Right lobe of liver (tissue), 6 donors: ENCODE measurements around the gene RPL28. TPM values are rescaled to one million over a fixed set of nuclear protein-coding genes. Genes with fewer than 3 reads are reported as not detected.
"Not testable (repeated sequence)": the region's sequence is repeated elsewhere in the genome, so short reads cannot be mapped to it uniquely, and the experiment has no call there.

Experiments used
- ATAC-seq, 4 donors: fragments of 200-7000 bp; cut with Tn5 transposase; one replicate each; pipeline ENCODE4 v1.9.1; 2020; ENCODE audit warnings: mild to moderate bottlenecking in 4 of 4, moderate library complexity in 4 of 4
- DNase-seq, 3 donors: peaks; one replicate each; pipeline ENCODE4 v3.0.0-alpha.2; 2020
- H3K27ac ChIP-seq, 3 donors: fragments of 200-600 bp; one replicate each; pipeline ENCODE4 v1.8.0; 2022
- H3K27me3 ChIP-seq, 2 donors: fragments of 200-600 bp; one replicate each; pipeline ENCODE4 v1.8.0; 2022
- H3K36me3 ChIP-seq, 4 donors: fragments of 200-600 bp; sonication (generic) in 1 of 4; one replicate each; pipeline versions ENCODE4 v1.5.1 to v1.8.0; 2017 to 2022; ENCODE audit warnings: control low read depth in 1 of 4
- H3K4me1 ChIP-seq, 4 donors: fragments of 200-600 bp; sonication (generic) in 1 of 4; one replicate each; pipeline versions ENCODE4 v1.5.1 to v1.8.0; 2017 to 2022; ENCODE audit warnings: control low read depth in 1 of 4
- H3K4me3 ChIP-seq, 3 donors: fragments of 200-600 bp; one replicate each; pipeline ENCODE4 v1.8.0; 2022
- H3K9me3 ChIP-seq, 4 donors: fragments of 200-600 bp; sonication (generic) in 1 of 4; one replicate each; pipeline versions ENCODE4 v1.5.1 to v1.8.0; 2017 to 2022; ENCODE audit warnings: control low read depth in 1 of 4
- CTCF ChIP-seq, 4 donors: fragments of 200-600 bp in 3 of 4; fragments of 450-650 bp in 1 of 4; IDR thresholded peaks; one replicate each; pipeline versions ENCODE4 v1.5.1 to v1.8.0; 2016 to 2022; ENCODE audit warnings: antibody characterized with exemption in 4 of 4, mild to moderate bottlenecking in 2 of 4
- POLR2A ChIP-seq: fragments of 450-650 bp; IDR thresholded peaks from one replicate; pipeline ENCODE4 v1.6.1; 2017; ENCODE audit warnings: antibody characterized with exemption, mild to moderate bottlenecking
- WGBS: methylation state at CpG from one replicate; pipeline ENCODE4 v1.1.6; 2018; ENCODE audit warnings: low coverage, low lambda C conversion rate; ENCODE audit not compliant: insufficient coverage; ENCODE audit errors: missing lambda C conversion rate; 5-methylcytosine and 5-hydroxymethylcytosine counted together
- intact Hi-C, 2 donors: fragments of 100-400 bp; cut with DNase I; formaldehyde crosslinking; loops; one replicate each; pipeline versions ENCODE4 v1.11.2 to v1.14.1; 2022
- total RNA-seq, 6 experiments: library from RNA; depleted of rRNA in 2 of 6; stranded (reverse); fragments of >200 nt in 2 of 6; fragmentation: NEBNext Ultra II Directional in 3 of 6; extraction: Animal tissue kit (Norgen Biotek cat#: 25700) in 3 of 6; gene quantifications; one replicate each; pipeline versions ENCODE4 v1.1.0 to v1.2.4, GENCODE V29; 2016 to 2023
- donor health status: DM: no; HTN: yes; CAD: no.
- donor health status: DM: no; HTN: no; CAD: no.
- donor health status: DM: no; HTN: no; CAD: no.
- donor health status: DM: no; HTN: yes; CAD: no.
- donor health status: DM: no; HTN: yes; CAD: no.

RPL28 gene
- total RNA-seq, 6 experiments from 2014 or later = 305 to 530 (median 455) TPM

- Histone ChIP-seq H3K27me3 (no peaks in the 10 kb centered on the region), H3K4me3 (peak overlapping the region; percentile 71 to 88 (median 83)), H3K36me3 (peaks cover 0 to 5% (median 0%) of the 10 kb centered on the region in 4 donors), H3K9me3 (no peaks in the 10 kb centered on the region), H3K4me1 (peaks cover 0 to 2% (median 0%) of the 10 kb centered on the region in 4 donors), H3K27ac (peak overlapping the region; percentile 90 to 95 (median 92))
- TF ChIP-seq POLR2A (no peak), CTCF (IDR thresholded peaks at IDR 0.05) (no peak)
- no peak for DNase-seq
- intact Hi-C loops = loop anchor here in 1 of 2 donors (10.0 kb wide), 1 partner anchor 104 kb away; no protein-coding TSS in a partner anchor
- no peak for ATAC-seq
- WGBS = no CpG with 5 or more reads among the region's 9 CpGs
Observed at GRCh38 chr19:55408533-55408872, 22.8 kb downstream of the RPL28 start.

DNA sequence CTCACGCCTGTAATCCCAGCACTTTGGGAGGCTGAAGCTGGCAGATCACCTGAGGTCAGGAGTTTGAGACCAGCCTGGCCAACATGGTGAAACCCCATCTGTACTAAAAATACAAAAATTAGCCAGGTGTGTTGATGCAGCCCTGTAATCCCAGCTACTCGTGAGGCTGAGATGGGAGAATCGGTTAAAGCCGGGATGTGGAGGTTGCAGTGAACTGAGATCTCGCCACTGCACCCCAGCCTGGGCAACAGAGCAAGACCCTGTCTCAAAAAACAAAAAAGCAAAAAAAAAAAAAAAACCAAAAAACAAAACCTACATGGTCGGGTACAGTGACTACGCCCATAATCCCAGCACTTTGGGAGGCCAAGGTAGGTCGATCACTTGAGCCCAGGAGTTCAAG lies 23.4 kb downstream of the RPL28 start:
- not testable (repeated sequence) for H3K4me3 ChIP-seq, DNase-seq, H3K9me3 ChIP-seq, H3K27ac ChIP-seq, H3K36me3 ChIP-seq, ATAC-seq, H3K4me1 ChIP-seq, H3K27me3 ChIP-seq
- intact Hi-C loops = loop anchor here in 1 of 2 donors (10.0 kb wide), 1 partner anchor 104 kb away; no protein-coding TSS in a partner anchor
- 99% methylated on average over 8 of the region's 8 CpGs for WGBS

DNA sequence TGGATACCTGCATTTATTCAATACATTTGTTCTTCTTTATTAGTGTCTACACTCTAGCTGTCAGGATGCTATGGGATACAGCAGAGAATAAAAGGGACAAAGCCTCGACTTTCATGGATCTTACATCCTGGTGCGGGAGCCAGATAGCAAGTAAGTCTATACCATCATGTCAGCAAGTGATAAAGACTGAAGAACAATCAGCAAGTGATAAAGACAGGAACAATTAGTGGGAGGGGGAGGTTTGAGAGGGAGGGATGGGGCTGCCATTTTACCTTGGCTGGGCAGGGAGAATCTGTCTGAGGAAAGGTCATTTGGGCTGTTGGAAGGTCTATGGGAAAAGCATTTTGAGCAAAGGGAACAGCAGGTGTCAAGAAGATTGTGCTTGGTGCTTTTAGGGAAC lies 24.4 kb downstream of the RPL28 start:
- DNase-seq (no peak), ATAC-seq (no peak)
- no peak overlapping the region for H3K4me3 ChIP-seq
- no peaks in the 10 kb centered on the region for H3K9me3 ChIP-seq
- H3K27ac ChIP-seq = no peak overlapping the region
- no peaks in the 10 kb centered on the region for H3K36me3 ChIP-seq
- no peak for TF ChIP-seq POLR2A
- no peak for TF ChIP-seq CTCF (IDR thresholded peaks at IDR 0.05)
- 74% methylated on average over 2 of the region's 2 CpGs for WGBS
- intact Hi-C loops = loop anchor here in 1 of 2 donors (10.0 kb wide), 2 partner anchors 115 to 265 kb away; partner anchors contain the start of gene TNNT1
- no peaks in the 10 kb centered on the region for H3K27me3 ChIP-seq
- peaks cover 0 to 2% (median 0%) of the 10 kb centered on the region in 4 donors for H3K4me1 ChIP-seq

DNA sequence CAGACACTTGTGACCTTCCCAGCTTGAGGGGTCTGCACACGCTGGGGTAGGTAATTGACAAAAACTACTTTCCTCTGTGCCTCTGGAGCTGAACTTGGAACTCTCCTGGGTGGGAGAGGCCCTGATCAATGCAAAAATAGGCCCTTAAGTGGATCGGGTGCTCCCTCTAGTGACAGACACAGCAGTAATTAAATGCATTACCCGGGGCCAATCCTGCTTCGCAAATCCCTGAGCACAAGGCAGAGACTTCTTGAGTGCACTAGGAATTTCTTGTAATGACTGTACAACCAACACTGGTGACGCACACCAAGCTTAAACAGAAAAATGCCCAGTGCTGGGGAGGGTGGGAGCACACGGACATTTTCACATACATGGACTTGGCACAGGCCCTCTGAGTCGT lies 32.5 kb downstream of the RPL28 start:
- no peaks in the 10 kb centered on the region for H3K9me3 ChIP-seq
- intact Hi-C loops = loop anchor here in 1 of 2 donors (10.0 kb wide), 2 partner anchors 123 to 273 kb away; partner anchors contain the start of gene TNNT1
- TF ChIP-seq POLR2A (no peak), CTCF (IDR thresholded peaks at IDR 0.05) (peak; percentile 68 to 81 (median 72))
- H3K4me3 ChIP-seq = no peak overlapping the region
- DNase-seq = peak in 2 of 3 donors; percentile 35 to 61
- H3K27ac ChIP-seq = no peak overlapping the region
- no peaks in the 10 kb centered on the region for H3K4me1 ChIP-seq
- H3K27me3 ChIP-seq = no peaks in the 10 kb centered on the region
- 1% methylated on average over 6 of the region's 7 CpGs for WGBS
- ATAC-seq = peak; percentile 90 to 98 (median 92)
- H3K36me3 ChIP-seq = no peaks in the 10 kb centered on the region

DNA sequence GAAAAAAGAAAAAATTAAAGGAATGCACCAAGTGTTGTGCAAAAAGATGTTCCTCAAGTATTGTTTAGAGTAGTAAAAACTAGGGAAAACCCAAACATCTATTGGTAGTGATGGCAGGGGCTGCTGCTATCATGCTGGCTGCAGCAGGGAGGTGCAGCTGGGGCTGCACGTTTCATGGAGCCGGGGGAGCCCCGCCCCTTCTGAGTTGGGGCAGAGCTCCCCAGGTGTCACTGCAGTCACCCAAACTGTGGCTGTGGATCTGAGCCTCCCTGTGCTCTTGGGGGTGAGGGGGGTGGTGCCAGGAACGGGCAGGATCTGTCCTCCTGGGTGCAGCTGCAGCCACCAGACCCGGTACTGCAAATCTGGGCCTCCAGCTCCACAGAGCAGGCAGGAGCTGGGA lies 33.4 kb downstream of the RPL28 start:
- no peak overlapping the region for H3K27ac ChIP-seq
- no peak overlapping the region for H3K4me3 ChIP-seq
- no peaks in the 10 kb centered on the region for H3K27me3 ChIP-seq
- intact Hi-C loops = loop anchor here in 1 of 2 donors (10.0 kb wide), 2 partner anchors 124 to 274 kb away; partner anchors contain the start of gene TNNT1
- DNase-seq (no peak), ATAC-seq (no peak)
- WGBS = 48% methylated on average over 3 of the region's 5 CpGs
- H3K9me3 ChIP-seq = no peaks in the 10 kb centered on the region
- TF ChIP-seq POLR2A (no peak), CTCF (IDR thresholded peaks at IDR 0.05) (no peak)
- no peaks in the 10 kb centered on the region for H3K4me1 ChIP-seq
- no peaks in the 10 kb centered on the region for H3K36me3 ChIP-seq
